Fibroblast of lung (primary cell): ENCODE measurements around the gene COMTD1. TPM values are rescaled to one million over a fixed set of nuclear protein-coding genes. Genes with fewer than 3 reads are reported as not detected.

Source experiments
- DNase-seq, 2 donors: peaks; one replicate each; pipeline versions ENCODE4 v3.0.0 to v3.0.0-alpha.2; 2010; ENCODE audit warnings: low read depth in 2 of 2
- H2AFZ ChIP-seq: 2 replicates; pipeline ENCODE4 v1.5.1; 2012; ENCODE audit warnings: low read length, control low read depth, inconsistent platforms
- H3K27ac ChIP-seq: 2 replicates; pipeline ENCODE4 v1.5.1; 2011; ENCODE audit warnings: low read length, control low read depth; ENCODE audit not compliant: insufficient read depth
- H3K27me3 ChIP-seq: 2 replicates; pipeline ENCODE4 v1.5.1; 2011; ENCODE audit warnings: mild to moderate bottlenecking, low read length; ENCODE audit not compliant: control insufficient read depth, insufficient read depth
- H3K36me3 ChIP-seq: 2 replicates; pipeline ENCODE4 v1.5.1; 2011; ENCODE audit warnings: low read length; ENCODE audit not compliant: control insufficient read depth, insufficient read depth
- H3K4me1 ChIP-seq: 2 replicates; pipeline ENCODE4 v1.5.1; 2011; ENCODE audit warnings: low read length; ENCODE audit not compliant: control insufficient read depth, insufficient read depth; ENCODE audit errors: extremely low read depth
- H3K4me2 ChIP-seq: 2 replicates; pipeline ENCODE4 v1.5.1; 2011; ENCODE audit warnings: low read length, control low read depth; ENCODE audit not compliant: insufficient read depth; ENCODE audit errors: extremely low read depth
- H3K4me3 ChIP-seq, 4 experiments: fragments of 200-600 bp in 1 of 4; sonication (generic) in 1 of 4; replicated peaks in 1 of 4; 2 replicates each; pipeline ENCODE4 v1.5.1; 2011 to 2016; ENCODE audit warnings: low read length in 4 of 4, low read depth in 3 of 4, mild to moderate bottlenecking in 3 of 4, control low read depth in 2 of 4, inconsistent platforms in 1 of 4, mixed read lengths in 1 of 4; ENCODE audit not compliant: insufficient read depth in 1 of 4; ENCODE audit errors: control extremely low read depth in 1 of 4
- H3K79me2 ChIP-seq: 2 replicates; pipeline ENCODE4 v1.5.1; 2012; ENCODE audit warnings: mild to moderate bottlenecking, low read length, inconsistent platforms; ENCODE audit not compliant: control insufficient read depth, insufficient read depth
- H3K9ac ChIP-seq: 2 replicates; pipeline ENCODE4 v1.5.1; 2011; ENCODE audit warnings: mild to moderate bottlenecking, low read length, control low read depth; ENCODE audit not compliant: insufficient read depth
- H3K9me3 ChIP-seq: 2 replicates; pipeline ENCODE4 v1.5.1; 2012; ENCODE audit warnings: low read depth, low read length; ENCODE audit not compliant: control insufficient read depth, insufficient read depth
- H4K20me1 ChIP-seq: 2 replicates; pipeline ENCODE4 v1.5.1; 2011; ENCODE audit warnings: low read length; ENCODE audit not compliant: control insufficient read depth, insufficient read depth; ENCODE audit errors: extremely low read depth
- CTCF ChIP-seq, 2 donors: IDR thresholded peaks in 1 of 2; conservative IDR thresholded peaks in 1 of 2; 1 replicate in 1 of 2; 2 replicates in 1 of 2; pipeline ENCODE4 v1.5.1; 2011 to 2012; ENCODE audit warnings: low read length in 2 of 2, control low read depth in 1 of 2, inconsistent platforms in 1 of 2, low read depth in 1 of 2, mild to moderate bottlenecking in 1 of 2
- EZH2 ChIP-seq: IDR thresholded peaks from 2 replicates; pipeline ENCODE4 v1.5.1; 2012; ENCODE audit warnings: low read length, control low read depth, mild to moderate bottlenecking; ENCODE audit errors: missing control alignments
- polyA plus RNA-seq, 2 donors: library from polyadenylated mRNA; depleted of rRNA in 1 of 2; stranded (reverse) in 1 of 2; unstranded in 1 of 2; fragments of >200 nt; gene quantifications; 2 replicates each; pipeline ENCODE4 v1.2.1, GENCODE V29; 2011 to 2012; ENCODE audit warnings: missing spikeins in 1 of 2
- total RNA-seq: library from RNA; depleted of rRNA; stranded (reverse); fragments of >200 nt; gene quantifications from 2 replicates; pipeline ENCODE4 v1.2.1, GENCODE V29; 2014

COMTD1 gene
- total and polyA plus RNA-seq, 2 donors (not counting 1 experiment from before 2014, with no cell fraction given) = 2.0 to 8.3 TPM

GRCh38 chr10:75246506-75246905, 10.7 kb upstream of the COMTD1 start:
- no peak for DNase-seq
- Histone ChIP-seq H3K4me3 (no peak overlapping the region), H3K4me2 (no peak overlapping the region), H3K4me1 (no peaks in the 10 kb centered on the region), H3K27ac (no peak overlapping the region), H3K27me3 (peaks cover 7% of the 10 kb centered on the region), H3K9ac (no peak overlapping the region), H3K79me2 (no peaks in the 10 kb centered on the region), H3K36me3 (no peaks in the 10 kb centered on the region), H3K9me3 (no peaks in the 10 kb centered on the region), H2AFZ (no peak overlapping the region), H4K20me1 (no peaks in the 10 kb centered on the region)
- TF ChIP-seq EZH2 (no peak), CTCF (conservative IDR thresholded peaks at IDR 0.05 in 1 of 2, IDR thresholded peaks at IDR 0.05 in 1 of 2; ENCODE audit: low read depth in 1 of 2, low read length in 2 of 2) (no peak)

- H3K9me3 ChIP-seq = no peaks in the 10 kb centered on the region
Observed at GRCh38 chr10:75245354-75246250, 9.8 kb upstream of the COMTD1 start.

More at GRCh38 chr10:75245354-75246250, 9.8 kb upstream of the COMTD1 start:
- Histone ChIP-seq H3K27me3 (peaks cover 7% of the 10 kb centered on the region), H3K79me2 (no peaks in the 10 kb centered on the region), H4K20me1 (no peaks in the 10 kb centered on the region), H3K4me1 (no peaks in the 10 kb centered on the region), H3K36me3 (no peaks in the 10 kb centered on the region), H3K27ac (no peak overlapping the region), H2AFZ (no peak overlapping the region), H3K4me2 (no peak overlapping the region), H3K4me3 (no peak overlapping the region), H3K9ac (no peak overlapping the region)
- TF ChIP-seq CTCF (conservative IDR thresholded peaks at IDR 0.05 in 1 of 2, IDR thresholded peaks at IDR 0.05 in 1 of 2; ENCODE audit: low read depth in 1 of 2, low read length in 2 of 2) = no peak
- no peak for TF ChIP-seq EZH2
- DNase-seq = no peak
